Stimulated activated CD4-positive, alpha-beta T cell treated with anti-CD3 and anti-CD28 coated beads, Interleukin-15, amount 100 ng/mL, for 24 hours (primary cell): ENCODE data around the gene DCLK1.
"Not testable (repeated sequence)": the region's sequence is repeated elsewhere in the genome, so short reads cannot be mapped to it uniquely, and the experiment has no call there.

Source experiments
- DNase-seq: peaks from one replicate; pipeline ENCODE4 v3.0.0-alpha.2; 2020

DCLK1 gene

DNA sequence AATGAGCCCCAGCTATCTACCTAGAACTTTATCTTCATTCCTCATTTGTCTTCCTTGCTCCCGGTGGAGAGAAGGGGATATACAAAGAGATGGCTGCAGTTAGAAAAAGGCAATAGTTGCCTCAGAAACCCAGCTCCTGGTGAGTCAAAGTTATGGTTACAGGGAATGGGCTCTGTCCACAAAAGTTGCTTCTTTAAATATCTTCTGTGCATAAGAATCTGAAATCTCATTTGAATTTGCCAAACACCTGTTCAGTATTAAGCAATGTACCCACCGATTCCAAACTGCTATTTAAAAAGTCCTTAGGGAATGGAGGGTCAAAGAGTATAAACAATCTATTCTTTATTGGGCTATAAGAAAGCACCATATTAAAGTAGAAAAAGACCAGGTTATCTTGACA, 48.4 kb downstream of the DCLK1 start:
- no peak for DNase-seq

DNA sequence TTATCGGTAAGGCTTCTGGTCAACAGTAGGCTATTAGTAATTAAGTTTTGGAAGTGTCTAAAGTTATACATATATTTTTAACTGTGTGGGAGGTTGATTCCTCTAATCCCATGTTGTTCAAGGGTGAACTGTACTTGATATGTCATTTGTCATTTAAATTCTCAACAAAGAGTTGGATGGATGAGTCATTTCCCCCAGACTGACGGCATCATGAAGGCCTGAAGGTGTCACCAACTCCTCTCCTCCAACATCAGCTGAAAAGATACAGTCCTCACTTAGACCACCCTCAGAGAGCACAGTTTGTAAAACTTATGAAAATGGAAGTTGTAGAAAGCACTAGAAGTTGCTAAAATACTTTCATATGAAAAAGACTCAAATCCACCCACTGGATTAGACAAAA, 48.8 kb downstream of the DCLK1 start:
- no peak for DNase-seq

DNA sequence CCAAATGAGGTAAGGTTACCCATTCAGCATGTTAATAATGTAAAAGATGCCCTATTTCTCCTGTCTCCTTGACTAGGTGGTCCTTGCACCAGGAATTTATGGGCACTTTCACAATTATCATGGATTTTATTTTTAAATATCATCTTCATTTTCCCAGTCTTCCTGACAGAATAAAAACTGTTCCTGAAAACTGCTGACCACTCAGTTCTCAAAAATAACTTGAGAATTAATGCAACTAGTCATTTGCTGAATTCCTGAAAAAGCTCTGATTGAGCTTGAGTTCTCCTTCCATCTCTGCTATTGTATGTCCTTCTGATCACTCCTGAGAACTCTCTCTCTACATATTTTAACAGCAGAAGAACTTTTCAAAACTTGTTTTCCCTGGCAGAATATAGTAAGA, 55.0 kb downstream of the DCLK1 start:
- no peak for DNase-seq

DNA sequence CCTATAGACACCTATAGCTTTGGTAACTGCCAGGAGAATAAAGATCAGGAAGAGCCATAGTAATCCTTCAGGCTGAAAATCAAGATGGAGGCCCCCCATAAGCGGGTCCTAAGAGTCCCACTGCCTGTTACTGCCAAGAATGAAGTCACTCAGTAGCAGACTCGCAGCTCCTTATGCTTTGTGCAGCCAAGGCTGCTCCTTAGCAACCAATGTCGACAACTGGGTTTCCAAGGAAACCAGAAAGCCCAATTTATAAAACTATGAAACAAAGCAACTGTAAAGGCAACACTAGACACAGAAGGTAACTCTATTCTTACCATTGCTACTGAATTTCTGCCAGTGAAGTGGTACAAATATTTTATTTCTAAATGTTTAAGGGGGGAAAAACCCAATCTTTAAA, 56.5 kb downstream of the DCLK1 start:
- no peak for DNase-seq

DNA sequence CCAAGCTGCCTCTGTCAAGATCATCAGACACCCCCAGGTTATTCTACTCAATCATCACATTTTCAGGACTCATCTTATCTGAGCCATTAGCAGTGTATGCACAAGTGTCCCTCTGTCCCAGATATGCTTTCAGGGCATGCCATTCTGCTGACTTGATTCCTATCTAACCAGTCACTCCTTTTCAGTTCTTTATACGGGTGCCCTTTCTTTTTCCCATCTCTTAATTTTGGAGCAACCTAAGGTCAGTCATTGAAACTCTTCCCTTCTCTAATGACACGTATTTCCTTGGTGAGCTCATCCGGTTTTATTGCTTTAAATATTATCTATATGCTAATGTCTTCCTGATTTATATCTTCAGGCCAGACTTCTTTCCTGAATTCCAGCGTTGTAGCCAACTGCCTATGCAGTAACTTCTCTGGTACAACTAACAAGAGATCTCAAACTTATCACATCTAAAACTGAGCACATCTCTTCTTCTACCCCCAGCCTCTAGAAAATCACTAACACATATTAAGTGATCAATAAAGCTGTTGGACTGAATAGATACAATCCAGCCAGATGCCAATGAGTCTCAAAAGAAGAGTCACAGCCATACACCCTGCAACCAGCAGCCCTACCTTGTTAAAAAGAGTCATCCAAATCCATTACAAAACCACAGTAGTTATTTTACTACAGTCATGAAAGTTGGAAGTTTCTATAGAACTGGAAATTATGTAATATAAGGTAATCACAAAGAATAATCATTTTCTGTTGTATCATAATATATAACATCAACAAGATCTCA, 58.8 kb downstream of the DCLK1 start:
- no peak for DNase-seq

DNA sequence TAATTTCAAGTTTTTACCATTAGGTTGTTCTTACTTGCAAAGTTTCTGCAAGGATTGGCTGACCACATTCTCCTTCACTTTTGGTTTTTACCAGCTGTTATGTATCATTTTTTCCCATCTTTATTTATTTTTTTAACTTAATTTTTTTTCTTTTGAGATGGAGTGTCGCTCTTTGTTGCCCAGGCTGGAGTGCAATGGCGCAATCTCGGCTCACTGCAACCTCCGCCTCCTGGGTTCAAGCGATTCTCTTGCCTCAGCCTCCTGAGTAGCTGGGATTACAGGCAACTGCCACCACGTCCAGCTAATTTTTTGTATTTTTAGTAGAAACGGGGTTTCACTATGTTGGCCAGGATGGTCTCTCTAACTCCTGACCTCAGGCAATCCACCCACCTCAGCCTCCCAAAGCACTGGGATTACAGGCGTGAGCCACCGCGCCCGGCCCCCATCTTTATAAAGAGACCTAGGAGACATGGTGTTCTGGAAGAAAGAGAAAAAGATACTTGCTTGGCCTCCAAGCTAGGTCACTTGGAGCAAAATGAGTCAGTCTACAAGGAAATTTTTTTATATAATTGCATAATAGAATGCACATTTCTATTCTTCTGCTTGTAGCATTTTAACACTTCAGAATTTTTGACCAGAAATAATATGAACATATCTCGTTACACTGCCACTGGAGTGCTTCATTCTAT, 60.5 kb downstream of the DCLK1 start:
- not testable (repeated sequence) for DNase-seq

DNA sequence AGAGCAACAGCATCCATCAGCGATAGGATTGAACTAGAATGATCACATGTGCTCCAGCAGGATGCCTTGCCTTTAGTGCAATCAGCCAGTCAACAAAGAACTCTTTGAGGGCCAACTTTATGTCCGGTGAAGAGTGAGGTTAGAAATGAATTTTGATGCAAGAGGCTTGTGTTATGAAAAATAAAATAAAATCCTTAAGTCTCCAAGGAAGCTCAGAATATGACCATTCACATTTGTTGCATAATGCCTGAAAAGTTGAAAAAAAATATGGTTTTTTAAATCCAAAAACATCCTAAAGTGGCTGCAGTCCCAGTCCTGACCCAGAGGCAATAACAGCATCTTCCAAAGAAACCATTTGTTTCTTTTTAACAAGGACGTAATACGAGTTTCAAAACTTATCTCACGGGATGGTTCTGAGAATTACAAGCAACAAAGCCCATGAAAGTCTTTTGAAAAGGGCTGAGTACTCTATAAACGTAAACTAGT, 61.3 kb downstream of the DCLK1 start:
- no peak for DNase-seq

DNA sequence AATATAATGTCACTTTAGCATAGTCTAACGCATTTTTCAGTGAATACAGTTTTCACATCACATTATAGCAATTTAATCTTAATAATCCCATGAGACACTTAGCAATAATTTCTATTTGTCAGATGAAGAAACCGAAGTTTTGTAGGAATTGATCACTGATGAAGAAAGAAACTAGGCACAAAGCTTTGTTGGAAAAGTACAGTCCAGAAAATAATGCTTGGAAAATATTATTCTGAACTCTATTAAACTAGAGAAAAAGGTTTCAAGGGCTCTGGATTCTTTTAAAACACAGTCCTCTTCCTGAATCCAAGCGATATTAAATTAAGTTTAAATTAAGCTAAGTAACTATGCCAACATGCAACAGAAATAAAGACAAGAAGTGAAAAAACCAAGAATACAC, 62.2 kb downstream of the DCLK1 start:
- no peak for DNase-seq

DNA sequence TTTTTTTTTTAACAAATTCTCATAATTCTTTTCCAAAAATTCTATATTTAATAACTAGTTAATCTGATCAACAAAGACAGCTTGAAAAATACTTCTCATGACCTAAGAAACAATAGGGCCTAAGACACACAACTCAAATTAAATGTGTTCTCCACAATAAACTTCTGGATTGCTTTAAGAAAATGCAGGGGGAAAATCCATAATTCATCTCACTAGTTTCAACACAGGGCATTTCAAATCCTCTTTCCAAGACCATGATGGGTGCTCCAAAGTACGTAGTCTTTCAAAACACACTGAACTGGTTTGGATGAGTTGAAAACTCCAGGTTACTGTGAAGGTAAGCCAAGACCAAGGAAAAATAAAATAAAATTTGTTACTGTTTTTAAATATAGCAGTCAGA, 62.6 kb downstream of the DCLK1 start:
- no peak for DNase-seq

DNA sequence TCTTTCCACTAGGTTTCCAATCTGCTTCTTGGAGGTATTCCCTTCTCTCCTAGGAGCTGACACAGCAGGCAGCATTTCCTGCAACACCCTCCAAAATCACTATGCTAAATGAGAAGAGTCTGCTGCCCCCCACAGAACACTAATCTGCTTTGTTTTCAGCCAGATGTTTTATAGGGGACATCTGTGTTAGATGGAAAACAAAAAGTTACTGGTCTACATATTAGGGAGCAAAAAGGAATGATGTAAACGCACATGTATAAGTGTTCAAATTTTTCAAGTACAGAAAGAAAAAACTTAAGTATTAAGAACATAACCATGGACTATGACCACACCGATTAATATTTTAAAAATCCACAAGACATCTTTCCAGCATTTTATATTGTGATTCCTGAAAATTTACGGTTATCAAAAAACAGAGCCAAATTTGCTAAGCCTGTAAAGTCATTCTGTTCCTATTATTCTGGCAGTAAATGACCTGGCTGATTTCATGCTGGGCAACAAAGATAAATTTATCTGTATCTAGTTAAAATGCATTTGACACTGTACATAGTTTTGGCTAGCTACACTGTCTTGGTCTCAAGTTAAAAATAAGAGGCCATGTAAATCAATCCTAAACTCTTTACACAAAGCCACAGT, 63.3 kb downstream of the DCLK1 start:
- no peak for DNase-seq

DNA sequence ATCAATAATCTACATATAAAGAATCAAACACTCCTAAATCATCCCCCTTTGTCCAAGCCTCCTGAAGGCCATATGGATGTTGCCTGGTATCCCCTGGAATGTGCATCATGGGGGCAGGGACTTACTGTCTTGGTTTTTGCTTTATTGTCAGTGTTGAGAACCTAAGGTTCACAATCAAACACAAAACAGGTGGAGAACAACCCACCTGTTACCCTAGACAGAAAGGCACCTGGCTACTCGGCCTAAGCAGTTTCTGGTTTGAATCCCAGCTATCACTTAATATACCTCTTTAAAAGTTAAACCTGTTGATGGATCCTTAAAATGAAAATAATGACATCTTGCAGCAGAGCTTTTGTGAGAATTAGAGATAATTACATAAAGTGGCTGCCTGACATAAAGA, 68.9 kb downstream of the DCLK1 start:
- DNase-seq = no peak

DNA sequence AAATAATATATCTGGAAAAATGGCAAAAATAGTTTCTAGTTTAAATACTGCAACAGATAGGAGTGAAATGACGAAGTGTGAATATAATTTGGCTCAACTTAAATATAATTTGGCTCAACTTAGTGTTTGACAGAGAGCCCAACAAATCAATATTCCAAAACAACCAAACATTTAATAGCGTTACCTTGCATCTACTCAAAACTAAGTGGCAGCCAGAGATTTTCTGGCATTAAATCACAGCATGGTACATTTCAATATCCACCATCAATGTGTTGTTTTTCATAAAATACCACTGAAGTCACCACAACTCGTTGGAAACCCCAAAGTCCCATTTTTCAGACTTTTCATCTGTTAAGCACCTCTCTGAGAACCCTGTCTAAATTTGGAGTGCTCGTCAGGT, 69.6 kb downstream of the DCLK1 start:
- DNase-seq = no peak

DNA sequence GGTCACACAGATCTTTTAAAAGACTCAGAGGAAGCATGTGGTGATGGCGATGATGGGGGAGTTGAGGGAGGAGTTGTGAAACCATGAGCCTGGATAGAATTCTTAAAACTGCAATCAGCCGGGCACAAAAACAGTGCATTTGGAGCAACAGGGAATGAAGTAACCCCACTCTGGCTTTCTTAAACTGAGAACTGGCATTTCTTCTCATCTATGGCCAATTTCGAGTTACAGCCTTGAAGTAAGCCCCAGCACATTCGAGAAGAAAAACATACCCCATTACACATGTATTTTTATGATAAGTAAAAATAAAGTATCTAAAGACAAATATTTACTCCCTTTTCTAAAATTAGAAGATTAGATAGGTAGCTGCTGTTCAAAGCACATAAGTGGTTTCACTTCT, 70.1 kb downstream of the DCLK1 start:
- DNase-seq = no peak

DNA sequence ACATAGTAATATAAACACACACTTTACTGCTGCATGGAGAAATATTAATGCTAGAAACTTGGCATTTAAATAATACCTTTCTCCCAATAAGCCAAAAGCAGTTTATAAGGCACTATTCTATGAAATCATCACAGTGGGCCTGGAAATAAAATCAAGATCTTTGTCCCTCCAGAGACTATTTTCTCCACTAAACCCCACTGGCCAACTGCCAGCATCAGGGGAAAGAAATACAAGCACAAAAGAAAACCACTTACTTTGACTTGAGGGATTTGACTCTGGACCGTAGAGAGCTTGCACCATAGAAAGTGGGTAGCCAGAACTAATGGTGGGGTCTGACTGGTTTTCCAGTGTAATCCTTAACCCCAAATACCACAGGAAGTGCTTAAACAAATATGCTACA, 71.9 kb downstream of the DCLK1 start:
- no peak for DNase-seq

DNA sequence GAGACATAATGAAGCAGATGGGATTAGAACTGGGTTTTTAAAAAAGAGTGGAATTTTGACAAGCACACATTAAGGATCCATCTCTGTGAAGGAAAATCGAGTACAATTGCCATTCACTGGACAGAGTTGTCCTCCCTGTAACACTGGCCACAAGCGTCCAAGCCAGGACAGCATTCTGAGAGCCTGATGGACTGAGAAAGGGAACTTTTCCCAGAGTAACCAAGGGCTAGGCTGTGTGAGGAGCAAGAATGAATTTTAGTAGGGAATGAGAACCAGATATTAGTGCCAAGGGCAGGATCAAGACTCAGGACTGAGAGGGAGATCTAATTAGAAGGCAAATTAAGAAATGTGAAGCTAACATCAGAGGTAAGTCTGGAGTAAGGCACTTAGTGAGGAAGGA, 73.1 kb downstream of the DCLK1 start:
- no peak for DNase-seq

DNA sequence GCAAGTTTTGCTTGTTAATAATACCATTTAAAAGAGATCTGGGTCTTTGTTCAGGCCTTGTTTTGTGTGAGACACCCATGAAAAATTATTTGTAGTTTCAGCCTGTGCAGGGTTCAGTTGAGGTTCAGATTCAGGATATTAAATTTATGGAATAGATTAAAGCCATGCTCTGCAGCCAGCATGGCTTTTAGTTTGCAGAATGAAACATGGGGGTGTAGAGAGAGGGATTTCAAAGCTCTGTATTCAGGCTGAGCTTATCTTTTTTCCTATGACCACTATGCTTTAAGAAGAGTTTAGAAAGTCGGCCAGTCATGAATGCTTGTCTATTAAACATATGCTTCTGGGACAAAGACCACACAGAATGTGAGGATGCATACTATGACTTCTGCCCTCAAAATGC, 73.6 kb downstream of the DCLK1 start:
- no peak for DNase-seq

DNA sequence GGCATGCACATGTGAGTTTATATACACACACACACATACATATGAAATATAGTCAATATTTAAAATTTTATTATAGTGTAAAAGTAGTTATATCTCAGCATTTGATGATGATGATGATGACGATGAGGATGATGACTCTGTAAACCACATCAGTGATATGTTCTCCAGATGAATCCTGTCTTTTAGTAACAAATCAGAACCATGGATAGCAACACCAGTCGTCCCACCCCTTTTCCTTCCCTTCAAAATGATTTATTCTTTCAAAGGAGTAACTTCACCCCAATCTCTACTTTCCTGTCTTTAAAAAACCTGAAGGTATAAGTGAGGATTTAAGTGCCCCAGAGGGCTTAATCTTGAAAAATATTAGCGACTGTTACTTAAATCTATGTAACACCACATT, 74.1 kb downstream of the DCLK1 start:
- no peak for DNase-seq

DNA sequence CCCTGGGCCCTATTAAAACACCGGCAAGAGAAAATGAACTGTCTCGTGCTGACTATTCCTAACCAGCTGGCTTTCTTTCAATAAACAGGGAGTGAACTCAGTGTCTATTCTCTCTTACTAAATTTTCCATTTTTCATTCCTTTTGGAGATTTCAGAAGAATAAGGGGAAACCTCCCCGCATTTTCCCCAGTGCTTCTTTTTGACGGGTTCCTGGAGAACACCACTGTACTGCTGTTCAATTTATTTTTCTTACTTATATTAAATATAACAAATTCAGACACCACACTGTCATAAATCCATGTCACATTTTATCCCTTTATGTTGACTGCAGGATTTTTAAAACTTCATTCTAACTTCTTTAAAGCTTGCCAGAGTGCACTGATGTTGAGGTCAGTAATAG, 75.8 kb downstream of the DCLK1 start:
- DNase-seq = no peak

DNA sequence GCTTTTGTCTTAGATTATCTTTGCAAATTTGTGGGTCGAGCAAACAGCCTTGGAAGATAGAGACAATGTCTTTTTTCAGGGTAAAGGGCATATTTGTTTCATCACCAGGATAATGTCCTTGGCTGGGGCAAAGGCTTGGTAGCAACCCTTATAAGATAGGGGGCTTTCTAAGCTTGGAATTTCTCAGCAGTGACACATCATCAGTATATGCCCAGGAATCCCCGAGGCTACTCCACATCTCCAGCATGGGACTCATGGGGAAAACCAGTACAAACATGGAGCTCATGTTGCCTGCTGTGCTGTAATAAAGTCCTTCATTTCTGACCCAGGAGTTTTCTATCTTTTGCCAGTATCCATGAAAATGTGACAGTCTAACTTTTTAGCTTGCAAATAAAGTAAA, 77.1 kb downstream of the DCLK1 start:
- no peak for DNase-seq

DNA sequence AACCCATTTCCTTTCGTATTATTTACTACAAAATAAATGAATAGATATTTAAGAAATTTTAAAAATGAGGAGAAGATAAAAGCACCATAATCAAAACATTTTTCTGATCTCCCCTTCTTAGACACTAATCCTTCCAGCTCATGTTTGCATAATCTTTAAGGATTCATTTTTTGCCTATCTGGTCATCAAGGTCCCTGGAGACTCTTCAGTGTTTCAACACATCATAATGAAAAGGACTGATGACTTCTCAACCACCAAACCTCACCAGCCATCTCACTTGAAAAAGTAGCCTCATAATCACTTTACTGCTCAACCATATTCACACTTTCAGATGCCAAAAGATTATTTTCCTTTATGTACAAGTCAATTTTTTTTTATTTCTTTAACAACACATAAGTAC, 80.1 kb downstream of the DCLK1 start:
- DNase-seq = no peak

DNA sequence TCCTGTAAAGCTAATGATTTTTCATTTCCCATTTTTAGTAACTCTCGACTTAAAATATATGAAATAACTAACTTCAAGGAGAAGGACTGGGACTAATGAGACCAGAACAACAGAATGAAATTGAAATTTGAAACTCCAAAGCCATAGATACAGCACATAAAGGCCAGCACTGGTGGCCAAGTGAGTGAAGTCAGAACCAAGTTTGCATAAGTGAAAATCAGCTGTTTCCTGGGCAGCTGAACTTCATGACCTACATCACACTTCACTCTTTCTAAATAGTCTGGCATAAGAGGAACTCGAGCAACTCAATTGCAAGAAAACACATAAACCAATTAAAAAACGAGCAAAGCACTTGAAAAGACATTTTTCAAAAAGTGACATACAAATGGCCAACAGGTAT, 84.5 kb downstream of the DCLK1 start:
- no peak for DNase-seq

DNA sequence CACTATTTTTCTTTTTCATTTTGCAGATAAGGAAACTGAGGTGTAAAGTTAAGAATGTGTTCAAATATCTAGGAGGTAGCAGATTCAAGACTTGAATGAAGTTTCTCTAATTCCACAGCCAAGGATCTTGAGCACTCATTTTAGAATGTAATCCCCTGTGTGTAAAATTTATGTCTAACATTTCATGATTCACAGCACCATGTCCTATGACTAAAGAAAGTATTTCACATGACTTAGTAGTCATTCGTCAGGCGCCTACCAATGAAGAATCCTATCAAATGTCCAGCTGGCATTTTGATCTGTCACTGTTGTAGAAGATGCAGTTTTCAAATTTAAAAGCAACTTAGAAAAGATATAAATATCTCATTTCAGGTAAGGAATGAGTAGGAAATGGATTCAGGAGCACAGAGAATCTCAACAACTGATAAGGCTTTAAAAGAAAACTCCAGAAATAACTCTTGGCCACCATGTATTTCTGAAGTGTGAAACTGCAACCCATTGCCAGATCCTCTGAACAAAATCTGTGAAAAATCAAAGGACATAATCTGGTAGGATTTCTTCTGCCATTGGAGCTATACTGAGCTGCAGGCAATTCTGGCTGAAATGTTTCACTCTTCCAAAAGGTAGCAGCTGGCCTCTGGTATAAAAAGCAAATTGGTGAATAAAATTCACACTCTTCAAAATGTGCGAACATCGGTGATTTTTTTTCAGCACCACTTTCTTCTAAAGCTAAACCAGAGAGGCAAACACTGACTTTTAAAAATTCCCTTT, 92.2 kb downstream of the DCLK1 start:
- no peak for DNase-seq

DNA sequence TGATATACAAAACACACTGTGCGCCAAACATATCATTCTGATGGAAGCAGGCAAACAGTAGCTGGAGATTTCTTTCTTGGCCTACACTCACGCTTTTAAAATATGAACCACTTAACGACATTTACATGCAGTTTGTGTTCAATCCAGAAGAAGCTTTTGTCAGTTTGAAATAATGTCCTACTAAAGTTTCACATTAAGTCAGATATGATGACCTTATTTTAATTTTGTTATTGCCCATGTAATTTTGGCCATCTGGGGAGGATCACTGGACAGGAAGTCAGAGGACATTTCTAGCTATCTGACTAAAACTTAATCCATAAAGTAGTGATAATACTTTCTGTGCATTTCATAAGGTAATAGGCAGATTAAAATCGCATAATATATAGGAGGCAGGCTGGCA, 98.1 kb downstream of the DCLK1 start:
- DNase-seq = no peak
